Inferior parietal cortex (tissue), 1 donor: ENCODE data around the gene TEKT5.

Experiments used
- DNase-seq: peaks from one replicate; pipeline ENCODE4 v3.0.0-alpha.2; 2016; ENCODE audit errors: extremely low spot score

The TEKT5 gene

GRCh38 chr16:10609402-10609774 is 85.3 kb downstream of the TEKT5 start:
- no peak for DNase-seq

GRCh38 chr16:10608687-10609401 is 85.9 kb downstream of the TEKT5 start:
- peak; percentile 24 for DNase-seq

GRCh38 chr16:10607157-10607556 is 87.6 kb downstream of the TEKT5 start:
- no peak for DNase-seq

- DNase-seq = no peak
Observed at GRCh38 chr16:10606607-10607006, 88.1 kb downstream of the TEKT5 start.

GRCh38 chr16:10605636-10606035 is 89.1 kb downstream of the TEKT5 start:
- no peak for DNase-seq

- DNase-seq = no peak
Observed at GRCh38 chr16:10601444-10602408, 93.0 kb downstream of the TEKT5 start.

GRCh38 chr16:10600782-10601443 is 93.8 kb downstream of the TEKT5 start:
- DNase-seq = no peak

- no peak for DNase-seq
Observed at GRCh38 chr16:10599626-10600025, 95.1 kb downstream of the TEKT5 start.

- DNase-seq = no peak
Observed at GRCh38 chr16:10598157-10598556, 96.6 kb downstream of the TEKT5 start.

- DNase-seq = no peak
Observed at GRCh38 chr16:10597187-10597601, 97.5 kb downstream of the TEKT5 start.

- DNase-seq = no peak
Observed at GRCh38 chr16:10594312-10594950, 100.3 kb downstream of the TEKT5 start.

GRCh38 chr16:10592611-10593010 is 102.1 kb downstream of the TEKT5 start:
- no peak for DNase-seq

GRCh38 chr16:10590342-10590741 is 104.4 kb downstream of the TEKT5 start:
- no peak for DNase-seq

- DNase-seq = no peak
Observed at GRCh38 chr16:10589109-10589508, 105.6 kb downstream of the TEKT5 start.

GRCh38 chr16:10587622-10588021 is 107.1 kb downstream of the TEKT5 start:
- DNase-seq = no peak

- no peak for DNase-seq
Observed at GRCh38 chr16:10584981-10585438, 109.7 kb downstream of the TEKT5 start.

- no peak for DNase-seq
Observed at GRCh38 chr16:10583269-10583668, 111.5 kb downstream of the TEKT5 start.

- DNase-seq = no peak
Observed at GRCh38 chr16:10581507-10581906, 113.2 kb downstream of the TEKT5 start.

- DNase-seq = no peak
Observed at GRCh38 chr16:10580883-10581247, 113.9 kb downstream of the TEKT5 start.

GRCh38 chr16:10579965-10580882 is 114.5 kb downstream of the TEKT5 start, which contains the start of gene EMP2:
EMP2 (minus strand) TSS chr16:10580598; CDS start chr16:10547617, 32,981 bp downstream.
- DNase-seq = peak; percentile 11

GRCh38 chr16:10579575-10579964 is 115.2 kb downstream of the TEKT5 start:
- no peak for DNase-seq
